GM12878 (cell line): ENCODE data around the gene LRP5. TPM values are rescaled to one million over a fixed set of nuclear protein-coding genes. Genes with fewer than 3 reads are reported as not detected.

ENCODE experiments used
- ATAC-seq: fragments of 200-7000 bp; cut with Tn5 transposase; 3 replicates; pipeline ENCODE4 v1.9.1; 2020; ENCODE audit warnings: mild to moderate bottlenecking, moderate library complexity
- BruUV-seq: library from RNA; stranded (reverse); fragments of 400-500 nt; replicated peaks from 2 replicates; lab custom pipeline; 2021; lab: Mats Ljungman, UMichigan
- CTCF ChIA-PET: fragments of 300-600 bp; sonication (Branson Sonifier 250); formaldehyde crosslinking; extraction: SDS; loops from one replicate; lab custom pipeline; 2021; ENCODE audit warnings: inconsistent platforms; lab: Yijun Ruan, JAX
- POLR2A ChIA-PET: fragments of 350-600 bp; formaldehyde crosslinking; extraction: SDS; loops from one replicate; lab custom pipeline; 2021; ENCODE audit warnings: inconsistent platforms; lab: Charles Lee
- RAD21 ChIA-PET: fragments of 300-600 bp; sonication (Branson Sonifier 250); formaldehyde crosslinking; loops from one replicate; lab custom pipeline; 2023; ENCODE audit warnings: antibody characterized with exemption; ENCODE audit not compliant: unreplicated experiment; lab: Charles Lee
- SMC1A ChIA-PET: fragments of 300-600 bp; sonication (Branson Sonifier 250); formaldehyde crosslinking; loops from one replicate; lab custom pipeline; 2023; ENCODE audit not compliant: unreplicated experiment, uncharacterized antibody; lab: Charles Lee
- DNase-seq: peaks from one replicate; pipeline ENCODE4 v3.0.0-alpha.2; 2011; ENCODE audit warnings: low read depth, low spot score
- FAIRE-seq: peaks from 3 replicates; lab custom pipeline; 2011; peaks lifted over from hg19 to GRCh38; lab: Jason Lieb, UNC
- H2AFZ ChIP-seq: 2 replicates; pipeline ENCODE4 v1.6.0; 2011; ENCODE audit warnings: low read depth, low read length, control low read depth; ENCODE audit not compliant: control insufficient read depth
- H3K27ac ChIP-seq: 2 replicates; pipeline ENCODE4 v1.5.1; 2011; ENCODE audit warnings: control low read depth; ENCODE audit not compliant: control insufficient read depth, insufficient read depth
- H3K27me3 ChIP-seq, 2 experiments: replicated peaks in 1 of 2; 2 replicates each; pipeline versions ENCODE4 v1.6.0 to v1.6.1; 2011; ENCODE audit warnings: low read length in 1 of 2; ENCODE audit not compliant: control insufficient read depth in 2 of 2, insufficient read depth in 2 of 2
- H3K36me3 ChIP-seq, 2 experiments: 2 replicates each; pipeline ENCODE4 v1.5.1; 2011; ENCODE audit warnings: low read length in 1 of 2; ENCODE audit not compliant: control insufficient read depth in 2 of 2, insufficient read depth in 2 of 2
- H3K4me1 ChIP-seq: 2 replicates; pipeline ENCODE4 v1.6.1; 2011; ENCODE audit warnings: mild to moderate bottlenecking, low read length, moderate library complexity, mixed read lengths; ENCODE audit not compliant: control insufficient read depth, insufficient read depth
- H3K4me2 ChIP-seq: 2 replicates; pipeline ENCODE4 v1.6.0; 2011; ENCODE audit warnings: control low read depth; ENCODE audit not compliant: control insufficient read depth, insufficient read depth
- H3K4me3 ChIP-seq: fragments of 200-600 bp; sonication (generic); 2 replicates; pipeline ENCODE4 v1.5.1; 2016
- H3K79me2 ChIP-seq: 2 replicates; pipeline ENCODE4 v1.6.0; 2011; ENCODE audit warnings: low read length; ENCODE audit not compliant: control insufficient read depth, insufficient read depth
- H3K9ac ChIP-seq: 2 replicates; pipeline ENCODE4 v1.8.0; 2011; ENCODE audit warnings: low read length, control low read depth, mixed read lengths; ENCODE audit not compliant: control insufficient read depth, insufficient read depth
- H3K9me3 ChIP-seq: replicated peaks from 3 replicates; pipeline ENCODE4 v1.5.1; 2011; ENCODE audit warnings: mild to moderate bottlenecking, low read length; ENCODE audit not compliant: control insufficient read depth, insufficient read depth
- H4K20me1 ChIP-seq: 2 replicates; pipeline ENCODE4 v1.6.0; 2011; ENCODE audit not compliant: control insufficient read depth, insufficient read depth
- CREM ChIP-seq: IDR thresholded peaks from 2 replicates; pipeline ENCODE4 v1.6.1; 2014; ENCODE audit warnings: antibody characterized with exemption, low read depth
- EED ChIP-seq: sonication (generic); IDR thresholded peaks from 2 replicates; pipeline ENCODE4 v1.6.1; 2016; ENCODE audit warnings: antibody characterized with exemption, low read depth
- EZH2 ChIP-seq: IDR thresholded peaks from 2 replicates; pipeline ENCODE4 v1.6.1; 2012; ENCODE audit warnings: low read depth, mild to moderate bottlenecking, control low read depth, inconsistent platforms, low read length, borderline replicate concordance; ENCODE audit not compliant: control insufficient read depth
- IKZF2 ChIP-seq, 2 experiments: fragments of 450-650 bp; IDR thresholded peaks; 2 replicates each; pipeline ENCODE4 v1.6.1; 2017; ENCODE audit warnings: mild to moderate bottlenecking in 2 of 2, moderate library complexity in 2 of 2
- JUNB ChIP-seq: IDR thresholded peaks from 2 replicates; pipeline ENCODE4 v1.6.1; 2016; ENCODE audit warnings: antibody characterized with exemption, mild to moderate bottlenecking
- JUND ChIP-seq: IDR thresholded peaks from 2 replicates; pipeline ENCODE4 v1.6.1; 2012; ENCODE audit warnings: low read depth, mild to moderate bottlenecking, low read length, improper control_type of control experiment, moderate library complexity
- MYC ChIP-seq: IDR thresholded peaks from 2 replicates; pipeline ENCODE4 v1.6.1; 2011; ENCODE audit warnings: mild to moderate bottlenecking, low read length, moderate library complexity, inconsistent platforms; ENCODE audit not compliant: insufficient read depth, insufficient replicate concordance, insufficient read length, severe bottlenecking
- PAX5 ChIP-seq: IDR thresholded peaks from 2 replicates; pipeline ENCODE4 v1.6.1; 2011; ENCODE audit warnings: low read depth, low read length, borderline replicate concordance
- RUNX3 ChIP-seq: IDR thresholded peaks from 2 replicates; pipeline ENCODE4 v1.6.1; 2012; ENCODE audit warnings: low read length, inconsistent platforms
- TCF7 ChIP-seq: IDR thresholded peaks from 2 replicates; pipeline ENCODE4 v1.6.1; 2014; ENCODE audit warnings: antibody characterized with exemption, borderline replicate concordance
- ZBED1 ChIP-seq: IDR thresholded peaks from 2 replicates; pipeline ENCODE4 v1.6.1; 2016; ENCODE audit warnings: borderline replicate concordance
- ZZZ3 ChIP-seq: IDR thresholded peaks from 2 replicates; pipeline ENCODE4 v1.6.1; 2011; ENCODE audit warnings: low read depth; ENCODE audit not compliant: control insufficient read depth, insufficient read length
- WGBS: methylation state at CpG from one replicate; pipeline ENCODE4 v1.1.6; 2016; ENCODE audit warnings: low lambda C conversion rate; ENCODE audit not compliant: insufficient replicate concordance, insufficient coverage; ENCODE audit errors: missing lambda C conversion rate; 5-methylcytosine and 5-hydroxymethylcytosine counted together
- in situ Hi-C: fragments of 300-500 bp; cut with MboI; formaldehyde crosslinking; loops from 9 replicates; pipeline ENCODE4 v1.14.3; 2018; ENCODE audit warnings: mixed read lengths
- intact Hi-C: fragments of 100-400 bp; cut with micrococcal nuclease; formaldehyde crosslinking; loops from one replicate; pipeline ENCODE4 v1.14.2; 2022; ENCODE audit not compliant: unreplicated experiment
- polyA plus RNA-seq, 11 experiments: library from polyadenylated mRNA; depleted of rRNA in 4 of 11; unstranded in 6 of 11; stranded (reverse) in 5 of 11; fragments of >200 nt; fragmentation: Nextera tagmentation in 4 of 11; fragmentation: Illumina TruSeq in 1 of 11; extraction: Ambion mirVana in 4 of 11; extraction: Trizol in 1 of 11; gene quantifications; 1 replicate in 1 of 11; 2 replicates in 10 of 11; pipeline versions ENCODE4 v1.2.1 to v1.2.3, GENCODE V29; 2011 to 2016; ENCODE audit warnings: inconsistent platforms in 2 of 11, missing spikeins in 2 of 11, low read depth in 1 of 11
- total RNA-seq, 4 experiments: library from RNA; depleted of rRNA in 3 of 4; stranded (reverse); fragments of >200 nt in 3 of 4; fragmentation: Illumina TruSeq in 1 of 4; extraction: Trizol in 1 of 4; gene quantifications; 2 replicates each; pipeline versions ENCODE4 v1.2.1 to v1.2.3, GENCODE V29; 2013 to 2021
- TF ChIP-seq, protein P1 (sequence below): fragments of 450-650 bp; IDR thresholded peaks from 2 replicates; pipeline ENCODE4 v1.6.1; 2017; ENCODE audit warnings: low read depth, mild to moderate bottlenecking, moderate library complexity
- TF ChIP-seq, protein P2 (sequence below): fragments of 450-650 bp; IDR thresholded peaks from 2 replicates; pipeline ENCODE4 v1.6.1; 2018; ENCODE audit warnings: borderline replicate concordance, mild to moderate bottlenecking; ENCODE audit not compliant: partially characterized antibody

The LRP5 gene
- total and polyA plus RNA-seq, 10 of the 15 experiments (the other 5 are each of a cell fraction or from before 2014, with no cell fraction given) = 0.37 to 34.0 (median 6.6) TPM

DNA sequence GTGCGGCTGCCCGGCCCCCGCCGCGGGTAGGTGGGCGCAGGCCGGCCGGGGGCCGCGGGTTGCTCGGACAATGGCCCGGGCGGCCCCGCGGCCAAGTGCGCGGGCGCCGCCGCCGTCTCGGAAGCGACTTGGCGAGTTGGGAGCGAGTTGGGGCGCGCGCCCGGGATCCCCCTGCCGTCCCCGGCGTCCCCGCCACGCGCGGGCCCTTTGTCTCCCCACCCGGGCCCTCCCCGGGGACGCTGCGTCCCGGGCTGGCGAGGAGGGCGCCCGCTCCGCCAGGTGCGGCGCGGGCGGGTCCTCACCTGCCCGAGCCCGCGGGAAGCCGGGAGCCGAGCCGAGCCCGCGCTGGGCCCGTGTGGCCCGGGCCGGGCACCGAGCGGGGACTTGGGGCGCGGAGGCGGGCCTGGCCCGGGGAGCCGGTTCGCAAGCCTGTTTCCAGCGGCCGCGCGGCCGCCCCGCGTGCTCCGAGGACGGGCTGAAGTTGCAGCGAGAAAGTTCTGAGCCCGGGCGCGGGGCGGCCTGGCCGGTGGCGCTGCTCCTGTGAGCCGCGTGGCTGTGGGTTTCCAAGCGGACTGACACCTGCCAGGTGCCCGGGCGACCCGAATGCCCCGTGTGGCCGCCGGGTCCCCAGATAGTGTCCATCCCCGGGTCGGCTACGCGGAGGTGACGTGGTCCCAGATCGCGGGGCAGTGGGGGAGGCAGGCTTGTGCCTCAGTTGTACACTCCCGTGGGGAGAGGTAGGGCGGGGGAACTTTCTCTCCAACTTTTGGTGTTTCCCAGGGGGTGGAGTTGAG lies 586 bp downstream of the LRP5 start (continued):
- TF ChIP-seq, protein P1, sequence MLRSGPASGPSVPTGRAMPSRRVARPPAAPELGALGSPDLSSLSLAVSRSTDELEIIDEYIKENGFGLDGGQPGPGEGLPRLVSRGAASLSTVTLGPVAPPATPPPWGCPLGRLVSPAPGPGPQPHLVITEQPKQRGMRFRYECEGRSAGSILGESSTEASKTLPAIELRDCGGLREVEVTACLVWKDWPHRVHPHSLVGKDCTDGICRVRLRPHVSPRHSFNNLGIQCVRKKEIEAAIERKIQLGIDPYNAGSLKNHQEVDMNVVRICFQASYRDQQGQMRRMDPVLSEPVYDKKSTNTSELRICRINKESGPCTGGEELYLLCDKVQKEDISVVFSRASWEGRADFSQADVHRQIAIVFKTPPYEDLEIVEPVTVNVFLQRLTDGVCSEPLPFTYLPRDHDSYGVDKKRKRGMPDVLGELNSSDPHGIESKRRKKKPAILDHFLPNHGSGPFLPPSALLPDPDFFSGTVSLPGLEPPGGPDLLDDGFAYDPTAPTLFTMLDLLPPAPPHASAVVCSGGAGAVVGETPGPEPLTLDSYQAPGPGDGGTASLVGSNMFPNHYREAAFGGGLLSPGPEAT = no peak
- TF ChIP-seq CREM = no peak
- TF ChIP-seq, all 136 proteins: peak for 10

DNA sequence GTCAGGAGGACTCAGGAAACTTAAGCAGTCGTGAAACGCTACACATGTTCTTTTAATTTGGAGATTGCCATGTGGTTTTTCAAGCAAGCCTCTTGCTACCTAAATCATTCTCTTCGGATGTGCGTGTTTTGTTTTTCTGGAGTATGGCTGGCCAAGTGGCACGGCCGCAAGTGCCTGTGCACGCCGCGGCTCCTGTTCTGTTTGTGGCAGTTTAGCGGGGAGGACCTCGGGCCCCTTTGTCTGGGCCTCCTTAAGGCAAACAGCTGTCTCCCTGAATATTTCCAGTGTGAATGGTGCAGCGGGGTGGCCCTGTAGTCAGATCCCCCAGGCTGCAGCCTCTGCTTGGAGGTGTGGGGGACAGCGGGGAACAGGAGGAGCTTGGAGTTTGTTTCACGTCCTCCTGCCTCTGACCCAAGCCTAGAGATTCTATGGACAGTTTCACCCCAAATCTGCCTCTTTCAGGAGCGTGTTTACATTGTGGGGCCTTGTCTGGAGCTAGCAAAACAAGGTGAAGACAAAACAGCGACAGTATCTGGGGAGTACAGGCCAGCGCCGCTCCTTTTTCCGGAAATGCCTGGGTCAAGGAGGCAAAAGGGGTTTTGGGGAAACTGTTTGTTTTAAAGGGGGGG lies 1.3 kb downstream of the LRP5 start:
- peaks cover 6% of the 10 kb centered on the region for H3K4me1 ChIP-seq
- no peaks in the 10 kb centered on the region for H4K20me1 ChIP-seq
- peak overlapping the region; percentile 92 for H3K4me3 ChIP-seq
- no peaks in the 10 kb centered on the region for H3K9me3 ChIP-seq
- FAIRE-seq = no peak
- H2AFZ ChIP-seq = peak overlapping the region; percentile 1
- no peak for DNase-seq
- H3K27me3 ChIP-seq = no peaks in the 10 kb centered on the region
- H3K27ac ChIP-seq = peak overlapping the region; percentile 36
- ChIA-PET RAD21 (interaction anchor here (0.9 to 1.5 kb wide), 2 partner anchors 58 to 68 kb away, joined by 3 to 8 read pairs; no protein-coding TSS in a partner anchor), POLR2A (interaction anchor here (0.6 to 1.0 kb wide), 2 partner anchors 48 to 63 kb away, joined by 4 to 5 read pairs; no protein-coding TSS in a partner anchor), SMC1A (interaction anchor here (0.9 to 1.5 kb wide), 3 partner anchors 27 to 97 kb away, joined by 3 read pairs; no protein-coding TSS in a partner anchor), CTCF (interaction anchor here (1.0 to 1.1 kb wide), 2 partner anchors 16 to 46 kb away, joined by 3 read pairs; no protein-coding TSS in a partner anchor)
- intact Hi-C loops = loop anchor here (2.0 to 5.0 kb wide), 2 partner anchors 57 to 69 kb away; no protein-coding TSS in a partner anchor
- peak overlapping the region; percentile 67 for H3K9ac ChIP-seq
- in situ Hi-C loops = no loop called here
- 59% methylated on average over 19 of the region's 19 CpGs for WGBS
- H3K79me2 ChIP-seq = peaks cover 45% of the 10 kb centered on the region
- peak; percentile 51 for ATAC-seq
- H3K36me3 ChIP-seq = no peaks in the 10 kb centered on the region
- H3K4me2 ChIP-seq = peak overlapping the region; percentile 89
- BruUV-seq = TSS peak; percentile 73
- TF ChIP-seq EED (0 out of 2 replicates have a peak, but pooled peaks have one; percentile 15), JUND (no peak), ZZZ3 (no peak), MYC (no peak), JUNB (no peak), IKZF2 (IDR thresholded peaks at IDR 0.05) (0 out of 4 replicates have a peak, but pooled peaks of 1 of the 2 experiments have one; percentile 18), RUNX3 (0 out of 2 replicates have a peak, but pooled peaks have one; percentile 35), ZBED1 (no peak), TCF7 (no peak), PAX5 (no peak), EZH2 (no peak)
- TF ChIP-seq, protein P2, sequence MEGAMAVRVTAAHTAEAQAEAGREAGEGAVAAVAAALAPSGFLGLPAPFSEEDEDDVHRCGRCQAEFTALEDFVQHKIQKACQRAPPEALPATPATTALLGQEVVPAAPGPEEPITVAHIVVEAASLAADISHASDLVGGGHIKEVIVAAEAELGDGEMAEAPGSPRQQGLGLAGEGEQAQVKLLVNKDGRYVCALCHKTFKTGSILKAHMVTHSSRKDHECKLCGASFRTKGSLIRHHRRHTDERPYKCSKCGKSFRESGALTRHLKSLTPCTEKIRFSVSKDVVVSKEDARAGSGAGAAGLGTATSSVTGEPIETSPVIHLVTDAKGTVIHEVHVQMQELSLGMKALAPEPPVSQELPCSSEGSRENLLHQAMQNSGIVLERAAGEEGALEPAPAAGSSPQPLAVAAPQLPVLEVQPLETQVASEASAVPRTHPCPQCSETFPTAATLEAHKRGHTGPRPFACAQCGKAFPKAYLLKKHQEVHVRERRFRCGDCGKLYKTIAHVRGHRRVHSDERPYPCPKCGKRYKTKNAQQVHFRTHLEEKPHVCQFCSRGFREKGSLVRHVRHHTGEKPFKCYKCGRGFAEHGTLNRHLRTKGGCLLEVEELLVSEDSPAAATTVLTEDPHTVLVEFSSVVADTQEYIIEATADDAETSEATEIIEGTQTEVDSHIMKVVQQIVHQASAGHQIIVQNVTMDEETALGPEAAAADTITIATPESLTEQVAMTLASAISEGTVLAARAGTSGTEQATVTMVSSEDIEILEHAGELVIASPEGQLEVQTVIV = no peak
- TF ChIP-seq, protein P1 = no peak
